Vagina (tissue), 2 donors: Measurements from ENCODE around the gene TSPYL1. TPM values are rescaled to one million over a fixed set of nuclear protein-coding genes. Genes with fewer than 3 reads are reported as not detected.

Source experiments
- DNase-seq, 2 donors: peaks; one replicate each; pipeline ENCODE4 v3.0.0-alpha.2; 2017; ENCODE audit errors: extremely low spot score in 2 of 2
- H3K27ac ChIP-seq: fragments of 200-600 bp; sonication (generic); one replicate; pipeline ENCODE4 v1.5.1; 2019
- H3K27me3 ChIP-seq: fragments of 200-600 bp; sonication (generic); one replicate; pipeline ENCODE4 v1.5.1; 2019
- H3K36me3 ChIP-seq, 2 donors: fragments of 200-600 bp; sonication (generic); one replicate each; pipeline ENCODE4 v1.5.1; 2017 to 2019
- H3K4me1 ChIP-seq: fragments of 200-600 bp; sonication (generic); one replicate; pipeline ENCODE4 v1.5.1; 2019
- H3K4me3 ChIP-seq, 2 donors: fragments of 200-600 bp; sonication (generic); 1 replicate in 1 of 2; 2 replicates in 1 of 2; pipeline ENCODE4 v1.5.1; 2016 to 2019
- H3K9me3 ChIP-seq: fragments of 200-600 bp; sonication (generic); one replicate; pipeline ENCODE4 v1.5.1; 2019
- CTCF ChIP-seq, 3 experiments: fragments of 450-650 bp in 2 of 3; fragments of 200-600 bp in 1 of 3; sonication (generic) in 1 of 3; IDR thresholded peaks; one replicate each; pipeline ENCODE4 v1.5.1; 2017 to 2019; ENCODE audit warnings: antibody characterized with exemption in 3 of 3, mild to moderate bottlenecking in 2 of 3, moderate library complexity in 2 of 3
- POLR2A ChIP-seq, 2 donors: fragments of 450-650 bp; IDR thresholded peaks; one replicate each; pipeline ENCODE4 v1.6.1; 2017; ENCODE audit warnings: antibody characterized with exemption in 2 of 2, mild to moderate bottlenecking in 2 of 2, moderate library complexity in 2 of 2
- POLR2AphosphoS5 ChIP-seq, 2 donors: sonication (generic); formaldehyde crosslinking; IDR thresholded peaks; one replicate each; pipeline ENCODE4 v1.9.0; 2017; ENCODE audit warnings: antibody characterized with exemption in 2 of 2, mild to moderate bottlenecking in 2 of 2, low read depth in 1 of 2; ENCODE audit not compliant: insufficient read depth in 1 of 2
- intact Hi-C: fragments of 100-400 bp; cut with DNase I; formaldehyde crosslinking; loops from one replicate; pipeline ENCODE4 v1.15.1; 2023
- total RNA-seq: library from RNA; depleted of rRNA; stranded (reverse); fragments of >200 nt; gene quantifications from one replicate; pipeline ENCODE4 v1.2.3, GENCODE V29; 2016

Gene TSPYL1
- total RNA-seq, 1 donor from 2014 or later = 41.0 TPM

- intact Hi-C loops = no loop called here
- DNase-seq = no peak
- Histone ChIP-seq H3K36me3 (peaks cover 0 to 17% of the 10 kb centered on the region in 2 donors), H3K4me1 (peaks cover 25% of the 10 kb centered on the region), H3K9me3 (no peaks in the 10 kb centered on the region), H3K27ac (no peak overlapping the region), H3K4me3 (no peak overlapping the region), H3K27me3 (no peaks in the 10 kb centered on the region)
- no peak for TF ChIP-seq POLR2AphosphoS5 (IDR thresholded peaks at IDR 0.05; ENCODE audit: insufficient read depth in 1 of 2, low read depth in 1 of 2)
- TF ChIP-seq POLR2A (IDR thresholded peaks at IDR 0.05) = no peak
- no peak for TF ChIP-seq CTCF (IDR thresholded peaks at IDR 0.05)
These were observed 8.5 kb downstream of the TSPYL1 start for GRCh38 chr6:116271149-116271708.

GRCh38 chr6:116268589-116269293, 11.0 kb downstream of the TSPYL1 start:
- Histone ChIP-seq H3K27me3 (no peaks in the 10 kb centered on the region), H3K4me3 (no peak overlapping the region), H3K9me3 (no peaks in the 10 kb centered on the region), H3K36me3 (peaks cover 0 to 8% of the 10 kb centered on the region in 2 donors), H3K4me1 (peaks cover 7% of the 10 kb centered on the region), H3K27ac (no peak overlapping the region)
- DNase-seq = no peak
- intact Hi-C loops = no loop called here
- TF ChIP-seq POLR2A (IDR thresholded peaks at IDR 0.05) (no peak), CTCF (IDR thresholded peaks at IDR 0.05) (peak; percentile 56 to 83 (median 64)), POLR2AphosphoS5 (IDR thresholded peaks at IDR 0.05; ENCODE audit: insufficient read depth in 1 of 2, low read depth in 1 of 2) (no peak)

GRCh38 chr6:116267836-116268588, 11.7 kb downstream of the TSPYL1 start:
- TF ChIP-seq CTCF (IDR thresholded peaks at IDR 0.05) (no peak), POLR2A (IDR thresholded peaks at IDR 0.05) (no peak)
- Histone ChIP-seq H3K4me1 (peaks cover 7% of the 10 kb centered on the region), H3K4me3 (no peak overlapping the region), H3K27me3 (no peaks in the 10 kb centered on the region), H3K9me3 (no peaks in the 10 kb centered on the region), H3K36me3 (peaks cover 0 to 3% of the 10 kb centered on the region in 2 donors), H3K27ac (no peak overlapping the region)
- DNase-seq = no peak
- intact Hi-C loops = no loop called here

- intact Hi-C loops = no loop called here
These were observed 12.9 kb downstream of the TSPYL1 start for GRCh38 chr6:116266803-116267202.

More at GRCh38 chr6:116266803-116267202, 12.9 kb downstream of the TSPYL1 start:
- Histone ChIP-seq H3K36me3 (no peaks in the 10 kb centered on the region), H3K27me3 (no peaks in the 10 kb centered on the region), H3K4me3 (no peak overlapping the region), H3K4me1 (peaks cover 7% of the 10 kb centered on the region), H3K27ac (no peak overlapping the region), H3K9me3 (no peaks in the 10 kb centered on the region)
- no peak for DNase-seq
- TF ChIP-seq CTCF (IDR thresholded peaks at IDR 0.05) (no peak), POLR2A (IDR thresholded peaks at IDR 0.05) (no peak), POLR2AphosphoS5 (IDR thresholded peaks at IDR 0.05; ENCODE audit: insufficient read depth in 1 of 2, low read depth in 1 of 2) (no peak)
